HG03571 (cell line): Measurements from ENCODE around the gene LMO1.

Experiments used
- ATAC-seq: cut with Tn5 transposase; IDR thresholded peaks from one replicate; pipeline ENCODE4 v1.9.1; 2021; ENCODE audit not compliant: unreplicated experiment

LMO1 gene

DNA sequence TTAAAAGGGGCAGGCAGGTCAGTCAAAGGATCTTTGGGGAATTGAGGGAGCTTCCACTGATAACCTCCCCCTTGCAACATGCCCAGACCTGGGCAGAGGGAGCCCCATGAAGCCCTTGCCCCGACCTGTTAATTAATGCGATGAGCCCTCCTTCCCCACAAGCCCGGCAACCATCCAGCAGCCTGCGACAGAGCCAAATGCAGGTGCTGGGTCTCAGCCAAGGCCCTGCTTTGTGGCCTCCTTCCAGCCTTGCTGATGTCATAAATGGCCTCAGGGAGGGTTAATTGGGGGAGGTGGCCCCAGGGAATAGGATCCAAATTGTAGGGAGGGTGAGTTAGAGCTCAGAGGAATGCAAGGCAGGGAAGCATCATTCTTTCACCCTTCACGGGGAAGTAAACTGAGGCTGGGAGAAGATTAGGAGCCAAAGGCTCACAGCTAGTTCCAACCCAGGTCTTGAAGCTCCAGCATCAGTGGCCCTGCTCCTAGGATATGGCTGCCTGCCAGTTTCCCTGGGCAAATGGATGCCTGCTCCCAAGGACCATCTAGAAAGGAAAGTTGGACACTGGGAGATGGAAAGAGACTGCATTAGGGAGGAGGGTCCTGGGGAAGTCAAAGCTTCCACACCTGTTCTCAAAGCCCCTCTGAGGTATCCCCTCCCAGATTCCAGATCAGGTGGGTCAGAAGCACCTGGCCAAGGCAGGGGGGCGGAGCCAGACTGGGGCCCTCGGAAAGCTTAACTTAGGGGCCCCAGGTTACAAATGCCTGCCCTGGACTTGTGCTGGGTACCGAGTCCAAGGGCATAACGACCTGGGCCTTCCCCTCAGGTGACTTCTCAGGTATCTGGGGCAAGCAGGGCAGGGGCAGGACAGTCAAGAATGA lies 34.1 kb downstream of the LMO1 start:
- no peak for ATAC-seq

GRCh38 chr11:8228231-8228630 lies 35.4 kb downstream of the LMO1 start:
- no peak for ATAC-seq

DNA sequence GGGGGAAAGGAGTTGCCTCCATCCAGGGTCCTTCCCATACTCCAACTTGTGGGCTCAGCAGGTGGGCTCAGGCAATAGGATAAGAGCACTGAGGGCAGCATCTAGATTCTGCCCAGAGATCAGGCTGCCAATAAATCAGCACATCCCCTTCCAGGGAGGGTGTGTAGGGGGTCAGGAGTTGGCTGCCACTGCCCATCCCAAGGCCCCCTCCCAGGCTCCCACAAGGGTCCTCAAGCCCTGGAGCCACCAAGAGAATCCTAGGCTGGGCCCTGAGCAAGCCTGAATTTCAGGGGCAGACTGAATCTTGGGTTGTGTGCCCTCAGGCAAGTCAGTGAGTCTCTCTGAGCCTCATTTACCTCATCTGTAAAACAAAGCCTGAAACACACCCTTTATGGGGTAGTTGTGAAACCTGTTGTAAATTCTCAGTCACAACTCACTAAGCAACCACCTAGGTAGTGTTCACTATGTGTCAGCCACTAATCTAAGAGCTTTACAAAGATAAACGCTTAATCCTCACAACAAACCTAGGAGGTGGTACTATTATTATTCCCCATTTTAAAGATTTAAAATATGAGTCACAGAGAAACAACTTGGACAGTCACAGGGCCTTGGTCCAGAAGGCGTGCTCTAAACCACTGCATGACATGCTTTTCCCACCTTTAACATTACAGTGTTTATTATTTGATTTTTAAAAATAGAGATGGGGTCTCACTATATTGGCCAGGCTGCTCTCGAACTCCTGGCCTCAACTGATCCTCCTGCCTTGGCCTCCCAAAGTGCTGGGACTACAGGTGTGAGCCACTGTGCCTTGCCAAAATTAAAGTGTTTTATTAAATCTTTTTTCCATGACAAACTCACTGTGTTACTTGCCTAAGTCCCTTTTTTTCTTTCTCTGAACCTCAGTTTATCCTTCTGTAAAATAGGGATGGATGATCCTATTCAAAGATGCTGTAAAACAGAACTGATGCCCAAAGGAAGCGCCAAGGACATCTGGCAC lies 36.2 kb downstream of the LMO1 start:
- no peak for ATAC-seq

GRCh38 chr11:8225589-8226036 lies 38.1 kb downstream of the LMO1 start:
- no peak for ATAC-seq

DNA sequence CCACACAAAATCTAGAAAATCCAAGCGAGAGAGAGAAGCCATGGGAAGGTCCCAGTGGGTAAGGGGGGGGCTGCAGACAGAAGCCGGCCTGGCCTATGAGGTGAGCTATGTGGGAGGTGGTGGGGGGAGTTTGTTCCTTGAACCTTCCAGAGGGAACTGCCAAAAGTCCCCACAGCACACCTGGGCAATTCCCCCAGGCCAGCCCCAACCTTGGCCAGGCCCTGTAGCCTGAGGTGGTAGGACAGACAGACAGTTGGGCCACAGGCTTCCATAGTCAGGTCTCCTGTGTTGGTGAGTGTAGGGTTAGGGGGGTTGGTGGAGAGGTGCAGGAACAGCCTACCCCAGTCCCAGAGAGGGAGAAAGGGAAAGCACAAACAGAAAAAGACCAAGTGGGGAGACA lies 39.0 kb downstream of the LMO1 start:
- ATAC-seq, result no peak

- ATAC-seq, result no peak
These were observed 39.5 kb downstream of the LMO1 start for GRCh38 chr11:8224161-8224591.

- no peak for ATAC-seq
These were observed 40.2 kb downstream of the LMO1 start for GRCh38 chr11:8223513-8223900.

- no peak for ATAC-seq
These were observed 40.7 kb downstream of the LMO1 start for GRCh38 chr11:8222820-8223512.

DNA sequence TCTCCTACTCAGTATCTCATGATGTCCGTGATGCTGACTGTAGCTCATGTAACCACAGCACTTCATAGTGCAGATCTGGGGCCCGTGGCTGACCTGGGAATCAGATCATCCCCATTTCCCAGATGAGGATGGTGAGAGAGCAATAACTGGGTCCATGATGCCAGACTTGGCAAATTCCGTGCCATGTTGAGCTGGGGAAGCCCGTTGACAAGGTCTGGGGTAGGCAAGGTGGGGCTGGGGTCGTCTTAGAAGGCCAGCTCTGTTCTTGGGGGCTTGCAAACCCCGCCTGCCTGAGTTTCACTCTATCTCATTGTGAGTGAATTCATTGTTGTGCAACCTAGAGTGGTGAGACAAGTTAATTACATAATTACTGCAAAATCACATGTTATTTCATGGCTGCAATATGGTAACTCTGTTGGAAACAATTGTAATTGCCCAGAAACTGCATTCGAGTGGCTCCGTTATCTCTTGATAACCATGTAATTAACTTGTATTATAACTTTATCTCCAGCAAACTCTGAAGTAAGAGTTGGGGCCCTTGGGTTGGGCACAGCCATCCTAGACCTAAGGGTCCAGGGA lies 41.7 kb downstream of the LMO1 start:
- ATAC-seq, result no peak

- no peak for ATAC-seq
These were observed 42.5 kb downstream of the LMO1 start for GRCh38 chr11:8221046-8221723.

DNA sequence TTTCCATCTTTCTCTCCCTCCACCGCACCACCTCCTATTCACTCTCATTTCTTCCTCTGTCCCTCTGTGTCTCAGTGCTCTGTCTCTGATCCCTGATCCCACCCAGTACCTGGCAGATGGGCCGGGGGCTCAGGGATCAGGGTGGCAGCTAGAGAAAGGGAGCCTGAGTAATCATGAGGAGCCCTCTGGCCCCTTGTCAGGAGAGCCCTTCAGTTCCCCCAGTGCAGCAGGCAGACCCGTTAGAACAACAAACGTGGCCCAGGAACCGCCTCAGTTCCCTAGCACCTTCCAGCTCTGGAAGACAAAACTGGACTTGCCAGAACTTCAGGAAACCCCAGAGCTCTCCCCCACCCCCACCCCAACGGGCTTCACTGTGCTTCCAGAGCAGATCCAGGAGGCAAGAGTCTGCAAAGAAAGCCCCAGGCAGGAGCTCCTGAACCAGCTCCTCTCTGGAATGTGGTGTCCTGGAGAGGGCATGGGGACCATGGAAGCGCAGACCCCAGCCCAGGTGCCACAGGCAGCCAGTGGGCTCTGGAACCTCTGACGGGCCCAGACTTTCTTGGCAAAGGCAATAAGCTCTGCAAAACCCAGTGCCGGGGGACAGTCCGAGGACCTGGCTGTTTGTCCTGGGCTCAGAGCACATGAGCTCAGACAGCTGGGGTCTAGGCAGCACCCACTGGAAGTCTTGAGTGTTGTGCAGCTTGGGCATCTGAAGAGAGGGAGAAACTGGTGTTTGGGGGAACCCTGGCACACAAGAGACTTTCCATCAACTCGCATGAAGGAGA lies 43.2 kb downstream of the LMO1 start:
- ATAC-seq, result no peak

DNA sequence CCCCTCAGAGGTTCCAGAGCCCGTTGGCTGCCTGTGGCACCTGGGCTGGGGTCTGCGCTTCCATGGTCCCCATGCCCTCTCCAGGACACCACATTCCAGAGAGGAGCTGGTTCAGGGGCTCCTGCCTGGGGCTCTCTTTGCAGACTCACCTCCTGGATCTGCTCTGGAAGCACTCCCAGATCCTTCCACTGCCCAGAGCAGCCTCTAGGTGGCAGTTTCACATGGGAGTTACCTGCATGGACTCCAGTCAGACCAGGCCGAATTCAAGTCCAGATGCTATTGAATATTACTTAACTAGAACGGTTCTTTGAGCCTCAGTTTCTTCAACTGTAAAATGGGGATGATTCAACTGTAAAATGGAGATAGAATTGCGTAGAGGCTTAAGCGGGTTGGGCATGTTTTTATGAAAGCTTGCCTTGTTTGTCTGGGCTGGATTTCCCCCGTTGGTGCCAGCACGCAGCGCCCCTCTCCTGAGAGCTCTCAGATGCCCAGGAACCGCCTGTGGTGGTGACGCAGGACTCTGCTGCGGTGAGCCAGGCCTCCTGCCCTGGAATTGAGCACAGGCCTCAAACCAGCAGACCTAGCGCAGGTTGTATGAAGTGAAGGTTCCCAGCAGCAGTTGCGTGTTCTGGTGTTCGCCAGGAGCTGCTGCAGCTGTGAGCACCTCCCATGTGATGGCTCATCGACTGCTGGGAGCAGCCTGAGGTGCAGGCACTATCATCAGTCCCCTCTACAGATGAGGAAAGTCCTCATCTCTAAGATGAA lies 44.2 kb downstream of the LMO1 start:
- peak; percentile 55 for ATAC-seq

- no peak for ATAC-seq
These were observed 44.8 kb downstream of the LMO1 start for GRCh38 chr11:8218840-8219239.

DNA sequence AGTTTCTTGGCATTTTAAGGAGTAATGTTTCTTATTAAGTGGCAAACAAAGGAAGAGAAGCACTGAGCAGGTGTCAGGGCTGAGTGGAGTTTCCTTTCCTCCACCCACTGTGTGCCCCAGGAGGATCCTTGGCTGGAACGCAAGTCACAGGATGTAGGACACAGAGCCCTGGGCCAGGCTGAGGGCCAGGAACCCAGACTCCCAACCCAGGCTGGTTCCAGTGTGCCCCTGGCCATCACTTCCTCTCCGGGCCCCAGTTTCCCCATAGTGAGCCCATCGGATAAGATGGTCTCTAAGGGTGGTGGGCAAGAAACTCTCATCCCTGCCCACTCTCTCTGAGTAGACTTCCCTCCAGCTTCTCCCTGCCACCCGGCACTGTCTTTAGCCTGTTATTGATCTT lies 45.3 kb downstream of the LMO1 start:
- no peak for ATAC-seq

DNA sequence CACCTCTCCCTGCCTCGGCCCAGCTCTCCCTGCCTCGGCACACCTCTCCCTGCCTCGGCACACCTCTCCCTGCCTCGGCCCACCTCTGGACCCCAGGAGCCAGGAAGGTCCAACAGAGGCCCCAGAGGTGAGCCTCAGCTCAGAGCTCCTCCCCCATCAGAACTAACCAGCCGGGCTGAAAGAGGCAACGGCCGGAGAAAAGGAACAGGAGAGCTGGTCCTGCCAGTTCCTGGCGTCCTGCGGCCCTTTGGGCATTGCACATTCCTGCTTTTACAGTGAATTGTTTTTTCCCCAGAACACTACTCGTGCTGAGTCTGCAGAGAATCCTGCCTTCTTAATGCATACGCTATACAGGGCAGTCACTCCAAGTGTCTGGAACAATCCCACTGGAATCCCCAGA lies 45.8 kb downstream of the LMO1 start:
- no peak for ATAC-seq

- no peak for ATAC-seq
These were observed 46.5 kb downstream of the LMO1 start for GRCh38 chr11:8217136-8217535.

DNA sequence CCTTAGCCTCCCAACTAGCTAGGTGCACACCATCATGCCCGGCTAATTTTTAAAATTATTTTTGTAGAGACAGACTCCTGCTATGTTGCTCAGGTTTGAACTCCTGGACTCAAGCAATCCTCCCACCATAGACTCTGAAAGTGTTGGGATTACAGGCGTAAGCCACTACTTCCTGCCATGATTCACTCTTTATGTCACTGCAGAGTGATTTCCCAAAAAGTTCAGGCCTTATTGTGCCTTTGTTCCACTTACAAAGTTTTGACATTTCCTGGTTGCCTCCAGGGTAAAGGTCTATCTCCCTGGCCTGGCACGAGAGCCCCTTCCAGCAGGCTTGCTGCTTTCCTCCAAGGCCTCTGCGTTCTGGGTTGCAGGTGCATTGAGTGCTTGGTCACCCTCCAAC lies 50.3 kb downstream of the LMO1 start:
- ATAC-seq, result no peak

DNA sequence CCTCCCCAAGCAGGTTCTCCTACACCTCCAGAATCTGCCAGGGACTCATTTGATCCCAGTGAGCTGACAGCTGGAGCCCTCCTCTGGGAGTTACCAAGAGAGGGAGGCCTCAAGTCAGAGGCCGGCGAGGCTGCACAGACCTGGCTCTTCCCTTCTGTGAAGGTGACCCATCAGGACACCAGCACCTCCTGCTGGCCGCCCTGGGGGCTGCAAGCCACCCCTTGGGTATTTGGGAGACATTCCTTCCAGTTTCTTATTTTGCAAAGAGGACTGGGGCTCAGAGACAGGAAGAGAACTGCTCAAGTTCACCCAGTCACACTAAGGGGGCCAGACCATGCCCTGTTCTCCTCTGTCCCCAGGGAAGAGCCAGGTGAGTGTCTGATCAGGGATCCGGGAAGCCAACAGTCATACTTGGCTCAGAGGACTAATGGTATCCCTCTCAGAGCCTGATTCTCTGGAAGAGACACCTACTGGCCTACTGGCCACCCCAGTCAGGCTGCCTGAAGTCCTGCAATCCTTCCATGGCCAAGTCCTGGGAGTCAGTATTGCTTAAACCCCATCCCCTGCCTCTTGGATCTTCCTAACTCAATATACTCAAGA lies 54.4 kb downstream of the LMO1 start:
- no peak for ATAC-seq
